ENCODE results near the gene KLHL18.
"Not testable (repeated sequence)": the region's sequence is repeated elsewhere in the genome, so short reads cannot be mapped to it uniquely, and the experiment has no call there.

Gene KLHL18

GRCh38 chr3:47274652-47275051 is 8.1 kb upstream of the KLHL18 start:
- DNase-seq (ENCODE audit: low read depth in 2 of 2), result no peak

- DNase-seq (ENCODE audit: low read depth in 2 of 2), result no peak
Observed at GRCh38 chr3:47276558-47276957, 6.2 kb upstream of the KLHL18 start.

GRCh38 chr3:47280519-47280918 is 2.2 kb upstream of the KLHL18 start:
- DNase-seq (ENCODE audit: low read depth in 2 of 2), result no peak

- no peak for DNase-seq (ENCODE audit: low read depth in 2 of 2)
Observed at GRCh38 chr3:47283193-47283537, 421 bp downstream of the KLHL18 start.

- DNase-seq (ENCODE audit: low read depth in 2 of 2), result no peak
Observed at GRCh38 chr3:47283591-47284364, 1.0 kb downstream of the KLHL18 start.

- no peak for DNase-seq (ENCODE audit: low read depth in 2 of 2)
Observed at GRCh38 chr3:47288966-47289910, 6.5 kb downstream of the KLHL18 start.

GRCh38 chr3:47291158-47291753 is 8.5 kb downstream of the KLHL18 start:
- DNase-seq (ENCODE audit: low read depth in 2 of 2), result no peak

- not testable (repeated sequence) for DNase-seq (ENCODE audit: low read depth in 2 of 2)
Observed at GRCh38 chr3:47291754-47292420, 9.1 kb downstream of the KLHL18 start.

- no peak for DNase-seq (ENCODE audit: low read depth in 2 of 2)
Observed at GRCh38 chr3:47293822-47294221, 11.1 kb downstream of the KLHL18 start.

- DNase-seq (ENCODE audit: low read depth in 2 of 2), result no peak
Observed at GRCh38 chr3:47294392-47294791, 11.6 kb downstream of the KLHL18 start.

GRCh38 chr3:47295322-47295721 is 12.6 kb downstream of the KLHL18 start:
- DNase-seq (ENCODE audit: low read depth in 2 of 2), result no peak

GRCh38 chr3:47295976-47296375 is 13.2 kb downstream of the KLHL18 start:
- DNase-seq (ENCODE audit: low read depth in 2 of 2), result no peak

- no peak for DNase-seq (ENCODE audit: low read depth in 2 of 2)
Observed at GRCh38 chr3:47296562-47297302, 14.0 kb downstream of the KLHL18 start.

GRCh38 chr3:47298439-47298838 is 15.7 kb downstream of the KLHL18 start:
- DNase-seq (ENCODE audit: low read depth in 2 of 2), result no peak

- DNase-seq (ENCODE audit: low read depth in 2 of 2), result no peak
Observed at GRCh38 chr3:47299381-47300318, 16.9 kb downstream of the KLHL18 start.

- DNase-seq (ENCODE audit: low read depth in 2 of 2), result no peak
Observed at GRCh38 chr3:47301456-47301855, 18.7 kb downstream of the KLHL18 start.

GRCh38 chr3:47306022-47306421 is 23.3 kb downstream of the KLHL18 start:
- DNase-seq (ENCODE audit: low read depth in 2 of 2), result no peak

GRCh38 chr3:47309231-47309630 is 26.5 kb downstream of the KLHL18 start:
- DNase-seq (ENCODE audit: low read depth in 2 of 2), result not testable (repeated sequence)

- DNase-seq (ENCODE audit: low read depth in 2 of 2), result no peak
Observed at GRCh38 chr3:47310391-47310790, 27.6 kb downstream of the KLHL18 start.

Data from stimulated activated CD8-positive, alpha-beta memory T cell treated with anti-CD3 and anti-CD28 coated beads, Interleukin-15, amount 100 ng/mL, for 4 hours (primary cell).